Stimulated activated naive CD8-positive, alpha-beta T cell treated with anti-CD3 and anti-CD28 coated beads, Interleukin-15, Interleukin-2, amounts not matched to agents 100 ng/mL and 50 ng/mL, for 24 hours (primary cell): Measurements from ENCODE around the gene SMARCB1.
A peak's percentile ranks its signal among the peaks of the same experiment; 100 is the strongest.

Source experiments
- H3K27ac Mint-ChIP-seq: one replicate; pipeline ENCODE4 v1.8.0; 2021; ENCODE audit warnings: mild to moderate bottlenecking, mixed read lengths
- H3K27me3 Mint-ChIP-seq: one replicate; pipeline ENCODE4 v1.8.0; 2021; ENCODE audit warnings: mixed read lengths
- H3K36me3 Mint-ChIP-seq: one replicate; pipeline ENCODE4 v1.8.0; 2021; ENCODE audit warnings: low read depth, mixed read lengths
- H3K4me1 Mint-ChIP-seq: one replicate; pipeline ENCODE4 v1.8.0; 2021; ENCODE audit warnings: low read depth, mixed read lengths
- H3K4me3 Mint-ChIP-seq: one replicate; pipeline ENCODE4 v1.8.0; 2021; ENCODE audit warnings: mild to moderate bottlenecking, mixed read lengths
- H3K9me3 Mint-ChIP-seq: one replicate; pipeline ENCODE4 v1.8.0; 2021; ENCODE audit warnings: mixed read lengths

Gene SMARCB1

GRCh38 chr22:23782252-23782651, 4.5 kb upstream of the SMARCB1 start:
- H3K36me3 Mint-ChIP-seq = no peaks in the 10 kb centered on the region
- no peaks in the 10 kb centered on the region for H3K9me3 Mint-ChIP-seq
- H3K27ac Mint-ChIP-seq = no peak overlapping the region
- no peak overlapping the region for H3K4me3 Mint-ChIP-seq
- no peaks in the 10 kb centered on the region for H3K27me3 Mint-ChIP-seq
- H3K4me1 Mint-ChIP-seq = peaks cover 14% of the 10 kb centered on the region

- Mint-ChIP-seq H3K4me3 (no peak overlapping the region), H3K36me3 (no peaks in the 10 kb centered on the region), H3K9me3 (no peaks in the 10 kb centered on the region), H3K27me3 (no peaks in the 10 kb centered on the region), H3K27ac (no peak overlapping the region), H3K4me1 (peaks cover 16% of the 10 kb centered on the region)
These were observed 4.1 kb upstream of the SMARCB1 start for GRCh38 chr22:23782703-23783102.

GRCh38 chr22:23783265-23784150, 3.3 kb upstream of the SMARCB1 start:
- Mint-ChIP-seq H3K27ac (peak overlapping the region; percentile 81), H3K27me3 (no peaks in the 10 kb centered on the region), H3K4me3 (no peak overlapping the region), H3K9me3 (no peaks in the 10 kb centered on the region), H3K36me3 (no peaks in the 10 kb centered on the region), H3K4me1 (peaks cover 23% of the 10 kb centered on the region)

- H3K36me3 Mint-ChIP-seq = peaks cover under 1% of the 10 kb centered on the region
- H3K4me3 Mint-ChIP-seq = no peak overlapping the region
- peak overlapping the region; percentile 81 for H3K27ac Mint-ChIP-seq
These were observed 2.5 kb upstream of the SMARCB1 start for GRCh38 chr22:23784215-23784732.

GRCh38 chr22:23786261-23786710, 480 bp upstream of the SMARCB1 start:
- Mint-ChIP-seq H3K27ac (peak overlapping the region; percentile 94), H3K27me3 (no peaks in the 10 kb centered on the region), H3K4me1 (peaks cover 38% of the 10 kb centered on the region), H3K9me3 (no peaks in the 10 kb centered on the region), H3K36me3 (peaks cover 8% of the 10 kb centered on the region), H3K4me3 (peak overlapping the region; percentile 92)

More at GRCh38 chr22:23784215-23784732, 2.5 kb upstream of the SMARCB1 start:
- H3K9me3 Mint-ChIP-seq = no peaks in the 10 kb centered on the region
- peaks cover 31% of the 10 kb centered on the region for H3K4me1 Mint-ChIP-seq
- H3K27me3 Mint-ChIP-seq = no peaks in the 10 kb centered on the region

- Mint-ChIP-seq H3K27ac (peak overlapping the region; percentile 85), H3K4me1 (peaks cover 45% of the 10 kb centered on the region), H3K9me3 (no peaks in the 10 kb centered on the region)
These were observed 782 bp downstream of the SMARCB1 start for GRCh38 chr22:23787600-23787896.

GRCh38 chr22:23787910-23788309, 1.1 kb downstream of the SMARCB1 start:
- Mint-ChIP-seq H3K27ac (peak overlapping the region; percentile 85), H3K4me1 (peaks cover 46% of the 10 kb centered on the region), H3K36me3 (peaks cover 18% of the 10 kb centered on the region), H3K27me3 (no peaks in the 10 kb centered on the region), H3K9me3 (no peaks in the 10 kb centered on the region), H3K4me3 (peak overlapping the region; percentile 92)

More at GRCh38 chr22:23787600-23787896, 782 bp downstream of the SMARCB1 start:
- no peaks in the 10 kb centered on the region for H3K27me3 Mint-ChIP-seq
- peak overlapping the region; percentile 92 for H3K4me3 Mint-ChIP-seq
- peaks cover 15% of the 10 kb centered on the region for H3K36me3 Mint-ChIP-seq

GRCh38 chr22:23789121-23789520, 2.4 kb downstream of the SMARCB1 start:
- peaks cover 46% of the 10 kb centered on the region for H3K4me1 Mint-ChIP-seq
- H3K9me3 Mint-ChIP-seq = no peaks in the 10 kb centered on the region
- no peak overlapping the region for H3K27ac Mint-ChIP-seq
- H3K27me3 Mint-ChIP-seq = no peaks in the 10 kb centered on the region
- peaks cover 24% of the 10 kb centered on the region for H3K36me3 Mint-ChIP-seq
- H3K4me3 Mint-ChIP-seq = peak overlapping the region; percentile 8

GRCh38 chr22:23789638-23790037, 2.9 kb downstream of the SMARCB1 start:
- Mint-ChIP-seq H3K27ac (no peak overlapping the region), H3K27me3 (no peaks in the 10 kb centered on the region), H3K4me3 (peak overlapping the region; percentile 8), H3K4me1 (peaks cover 41% of the 10 kb centered on the region), H3K9me3 (no peaks in the 10 kb centered on the region), H3K36me3 (peaks cover 24% of the 10 kb centered on the region)

GRCh38 chr22:23790819-23791737, 4.3 kb downstream of the SMARCB1 start:
- H3K4me3 Mint-ChIP-seq = no peak overlapping the region

GRCh38 chr22:23791738-23792645, 5.2 kb downstream of the SMARCB1 start:
- Mint-ChIP-seq H3K27ac (no peak overlapping the region), H3K36me3 (peaks cover 38% of the 10 kb centered on the region), H3K9me3 (no peaks in the 10 kb centered on the region), H3K4me1 (peaks cover 33% of the 10 kb centered on the region), H3K4me3 (no peak overlapping the region), H3K27me3 (no peaks in the 10 kb centered on the region)

More at GRCh38 chr22:23790819-23791737, 4.3 kb downstream of the SMARCB1 start:
- no peak overlapping the region for H3K27ac Mint-ChIP-seq
- H3K27me3 Mint-ChIP-seq = no peaks in the 10 kb centered on the region
- H3K36me3 Mint-ChIP-seq = peaks cover 31% of the 10 kb centered on the region
- H3K4me1 Mint-ChIP-seq = peaks cover 40% of the 10 kb centered on the region
- no peaks in the 10 kb centered on the region for H3K9me3 Mint-ChIP-seq

- peaks cover 45% of the 10 kb centered on the region for H3K36me3 Mint-ChIP-seq
- H3K4me3 Mint-ChIP-seq = no peak overlapping the region
- peaks cover 25% of the 10 kb centered on the region for H3K4me1 Mint-ChIP-seq
- H3K9me3 Mint-ChIP-seq = no peaks in the 10 kb centered on the region
- no peaks in the 10 kb centered on the region for H3K27me3 Mint-ChIP-seq
- H3K27ac Mint-ChIP-seq = no peak overlapping the region
These were observed 6.6 kb downstream of the SMARCB1 start for GRCh38 chr22:23793326-23793725.

- Mint-ChIP-seq H3K4me3 (no peak overlapping the region), H3K9me3 (no peaks in the 10 kb centered on the region), H3K27ac (no peak overlapping the region), H3K4me1 (peaks cover 18% of the 10 kb centered on the region), H3K27me3 (no peaks in the 10 kb centered on the region), H3K36me3 (peaks cover 57% of the 10 kb centered on the region)
These were observed 9.7 kb downstream of the SMARCB1 start for GRCh38 chr22:23796461-23796860.
